Brain pericyte (primary cell): ENCODE measurements around the gene OR8S1.
"Not testable (repeated sequence)": the region's sequence is repeated elsewhere in the genome, so short reads cannot be mapped to it uniquely, and the experiment has no call there.

ENCODE experiments used
- DNase-seq: peaks from one replicate; pipeline ENCODE4 v3.0.0-alpha.2; 2012; ENCODE audit warnings: low read depth, low spot score

The OR8S1 gene

GRCh38 chr12:48525332-48525731 lies at the start of gene OR8S1:
Gene OR8S1, plus strand, starts transcription at chr12:48525632. Its CDS starts 0 bp downstream, at chr12:48525632.
- DNase-seq, result no peak

DNA sequence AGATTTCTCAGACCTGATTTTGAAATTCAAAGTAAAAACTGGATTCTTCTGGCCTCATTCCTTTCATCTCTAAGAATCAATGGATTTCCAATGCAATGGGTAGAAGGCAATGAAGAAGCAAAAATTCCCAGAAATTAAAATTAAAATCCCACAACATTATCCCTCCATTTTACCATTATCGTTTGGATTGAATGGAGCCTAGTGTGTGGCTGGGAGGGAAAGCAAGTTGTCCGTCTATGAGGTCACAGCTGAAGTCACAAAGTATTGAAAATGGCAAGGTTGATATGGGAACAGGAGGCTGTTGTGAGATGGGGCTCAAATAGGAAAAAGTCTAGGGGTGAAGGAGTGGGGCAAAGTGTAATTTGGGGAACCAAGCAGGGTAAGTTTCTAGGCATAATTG lies 43.2 kb upstream of the OR8S1 start, which contains the start of gene C12orf54:
C12orf54 (plus strand) TSS at position 301 of the 400 bp plus-strand sequence. CDS start 799 bp downstream, outside the sequence.
- DNase-seq, result no peak

GRCh38 chr12:48482930-48483329 lies 42.5 kb upstream of the OR8S1 start:
- DNase-seq, result no peak

DNA sequence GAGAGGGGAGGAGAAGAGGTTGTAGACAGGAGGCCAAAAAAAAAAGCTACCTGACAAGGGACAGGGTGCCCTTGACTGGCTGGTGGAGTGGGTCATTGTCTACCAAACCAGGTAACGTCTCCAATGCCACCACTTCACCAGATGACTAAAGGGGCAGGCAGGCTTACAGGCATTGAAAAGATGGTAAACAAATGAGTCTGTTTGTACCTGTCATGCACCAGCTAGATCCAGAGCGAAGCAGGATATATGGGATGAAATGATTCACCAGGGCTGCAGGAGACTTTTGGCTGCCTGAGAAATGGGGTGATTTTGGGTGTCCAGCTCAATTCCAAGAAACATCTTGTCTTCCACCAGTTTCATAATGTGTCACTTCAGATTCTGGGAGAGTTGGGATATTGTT lies 39.2 kb upstream of the OR8S1 start:
- no peak for DNase-seq

- DNase-seq, result no peak
Observed at GRCh38 chr12:48486679-48487078, 38.8 kb upstream of the OR8S1 start.

DNA sequence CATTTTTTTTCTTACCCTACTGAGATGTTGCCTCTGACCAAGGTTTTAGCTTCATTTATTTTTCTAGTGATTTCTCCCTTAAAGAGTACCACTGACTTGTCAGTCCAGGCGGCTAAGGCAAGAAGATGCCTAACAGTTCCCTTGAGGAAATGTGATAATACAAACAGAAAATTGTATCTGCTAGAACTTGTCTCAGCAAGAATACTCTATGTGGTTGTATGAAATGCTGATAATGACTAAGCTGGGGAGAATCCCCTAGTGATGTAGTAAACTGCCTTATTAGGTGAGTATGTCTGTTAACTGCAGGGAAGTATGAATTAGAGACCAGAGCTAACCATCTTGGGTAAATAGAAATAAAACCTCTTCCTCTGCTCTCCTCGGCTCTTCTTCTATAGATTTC lies 36.4 kb upstream of the OR8S1 start:
- no peak for DNase-seq

- DNase-seq, result not testable (repeated sequence)
Observed at GRCh38 chr12:48489456-48489855, 36.0 kb upstream of the OR8S1 start.

DNA sequence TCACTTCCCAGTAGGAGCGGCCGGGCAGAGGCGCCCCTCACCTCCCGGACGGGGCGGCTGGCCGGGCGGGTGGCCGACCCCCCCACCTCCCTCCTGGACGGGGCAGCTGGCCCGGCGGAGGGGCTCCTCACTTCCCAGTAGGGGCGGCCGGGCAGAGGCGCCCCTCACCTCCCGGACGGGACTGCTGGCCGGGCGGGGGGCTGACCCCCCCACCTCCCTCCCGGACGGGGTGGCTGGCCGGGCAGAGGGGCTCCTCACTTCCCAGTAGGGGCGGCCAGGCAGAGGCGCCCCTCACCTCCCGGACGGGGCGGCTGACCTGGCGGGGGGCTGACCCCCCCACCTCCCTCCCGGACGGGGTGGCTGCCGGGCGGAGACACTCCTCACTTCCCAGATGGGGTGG lies 25.2 kb upstream of the OR8S1 start:
- not testable (repeated sequence) for DNase-seq

DNA sequence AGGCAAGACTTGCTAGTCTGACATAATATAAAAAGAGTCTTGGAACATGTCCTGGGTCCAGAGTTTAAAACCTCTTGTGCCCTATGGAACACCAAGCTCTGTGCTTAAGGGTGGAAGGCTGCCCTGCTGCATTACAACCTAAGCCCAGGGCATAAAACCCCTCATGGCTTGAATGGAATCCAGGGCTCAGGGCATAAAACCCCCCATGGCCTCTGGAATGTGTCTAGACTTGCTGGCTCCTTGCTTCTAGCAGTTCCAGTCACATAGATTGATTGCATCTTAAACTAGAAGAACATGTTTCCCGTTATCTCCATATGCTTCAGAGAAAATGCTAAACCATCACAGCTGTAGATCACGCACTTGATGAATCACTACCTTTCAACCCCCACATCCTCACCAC lies 18.6 kb upstream of the OR8S1 start:
- DNase-seq, result not testable (repeated sequence)

GRCh38 chr12:48508987-48509386 lies 16.4 kb upstream of the OR8S1 start:
- DNase-seq, result no peak

DNA sequence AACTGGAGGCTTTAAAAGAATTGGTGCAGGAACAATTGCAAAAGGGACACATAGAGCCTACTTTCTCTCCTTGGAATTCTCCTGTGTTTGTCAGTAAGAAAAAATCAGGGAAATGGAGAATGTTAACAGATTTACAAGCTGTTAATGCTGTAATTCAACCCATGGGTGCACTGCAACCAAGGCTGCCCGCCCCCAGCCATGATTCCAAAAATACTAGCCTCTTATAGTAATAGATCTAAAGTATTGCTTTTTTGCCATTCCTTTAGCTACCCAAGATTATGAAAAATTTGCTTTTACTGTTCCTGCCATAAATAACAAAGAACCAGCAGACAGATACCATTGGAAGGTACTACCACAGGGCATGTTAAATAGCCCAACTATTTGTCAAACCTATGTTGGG lies 15.3 kb upstream of the OR8S1 start:
- DNase-seq, result no peak

DNA sequence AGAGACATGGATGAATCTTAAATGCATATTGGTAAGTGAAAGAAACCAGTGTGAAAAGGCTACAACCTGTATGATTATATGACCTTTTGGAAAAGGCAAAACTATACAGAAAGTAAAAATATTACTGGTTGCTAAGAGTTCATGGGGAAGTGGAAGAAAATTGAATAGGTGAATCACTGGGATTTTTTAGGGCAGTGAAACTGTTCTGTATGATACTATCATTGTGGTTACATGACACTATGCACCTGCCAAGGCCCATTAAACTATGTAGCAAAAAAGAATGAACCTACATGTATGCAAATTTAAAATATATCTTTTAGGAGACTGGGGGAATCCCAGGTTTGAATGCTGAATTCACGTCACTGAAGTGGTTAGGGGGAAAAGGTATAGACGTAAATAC lies 12.6 kb upstream of the OR8S1 start:
- DNase-seq, result no peak

DNA sequence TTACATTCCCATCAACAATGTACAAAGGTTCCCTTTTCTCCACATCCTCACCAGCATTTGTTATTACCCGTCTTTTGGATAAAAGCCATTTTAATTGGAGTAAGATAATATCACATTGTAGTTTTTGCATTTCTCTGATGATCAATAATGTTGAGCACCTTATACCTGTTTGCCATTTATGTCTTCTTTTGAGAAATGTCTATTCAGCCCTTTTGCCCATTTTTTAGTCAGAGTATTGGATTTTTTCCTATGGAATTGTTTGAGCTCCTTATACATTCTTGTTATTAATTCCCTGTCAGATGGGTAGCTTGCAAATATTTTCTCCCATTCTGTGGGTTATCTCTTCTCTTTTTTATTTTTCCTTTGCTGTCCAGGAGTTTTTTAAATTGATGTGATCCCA lies 10.7 kb upstream of the OR8S1 start:
- DNase-seq, result no peak

DNA sequence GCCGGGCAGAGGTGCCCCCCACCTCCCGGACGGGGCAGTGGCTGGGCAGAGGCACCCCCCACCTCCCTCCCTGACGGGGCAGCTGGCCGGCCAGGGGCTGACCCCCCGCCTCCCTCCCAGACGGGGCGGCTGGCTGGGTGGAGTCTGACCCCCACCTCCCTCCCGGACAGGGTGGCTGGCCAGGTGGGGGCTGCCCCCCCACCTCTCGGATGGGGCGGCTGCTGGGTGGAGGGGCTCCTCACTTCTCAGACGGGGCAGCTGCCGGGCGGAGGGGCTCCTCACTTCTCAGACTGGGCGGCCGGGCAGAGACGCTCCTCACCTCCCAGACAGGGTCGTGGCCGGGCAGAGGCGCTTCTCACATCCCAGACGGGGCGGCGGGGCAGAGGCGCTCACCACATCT lies 5.1 kb upstream of the OR8S1 start:
- not testable (repeated sequence) for DNase-seq

DNA sequence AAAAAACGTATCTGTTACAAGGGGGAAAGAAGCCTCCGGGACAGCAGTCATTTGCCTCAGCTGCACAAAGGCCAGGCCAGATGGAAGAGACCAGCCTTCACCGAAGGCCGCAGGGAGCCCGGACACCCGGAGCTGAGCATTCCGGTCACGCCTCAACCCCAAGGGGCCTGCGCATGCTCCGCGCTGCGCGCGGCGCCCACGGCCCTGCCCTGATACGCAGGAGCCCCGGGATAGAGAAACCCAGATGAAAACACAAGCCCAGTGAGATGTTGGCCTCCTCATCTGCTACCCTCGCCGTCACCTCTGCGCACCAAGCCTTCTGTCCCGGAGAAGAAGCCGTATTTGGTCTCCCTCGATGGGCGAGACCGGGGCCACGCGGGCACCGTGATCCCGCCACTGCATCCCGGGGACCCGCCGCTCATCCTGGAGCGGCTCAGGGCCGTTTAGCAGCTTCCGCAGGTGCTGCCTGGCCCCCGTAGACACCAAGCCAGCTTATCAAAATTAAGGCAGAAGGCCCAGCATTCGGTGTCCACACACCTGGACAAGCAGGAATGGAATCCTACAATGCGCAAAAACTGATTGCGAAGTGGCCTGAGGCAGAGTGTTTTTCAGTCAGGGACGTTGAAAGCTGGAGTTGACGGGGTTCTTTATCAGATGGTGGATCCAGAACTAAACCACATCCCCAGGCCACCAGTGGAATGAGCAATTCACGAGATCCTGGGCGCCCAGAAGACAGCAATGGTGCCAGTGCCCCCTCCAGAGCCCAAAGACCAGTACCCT lies 2.6 kb downstream of the OR8S1 start:
- DNase-seq, result no peak

- no peak for DNase-seq
Observed at GRCh38 chr12:48532601-48533000, 7.2 kb downstream of the OR8S1 start.

DNA sequence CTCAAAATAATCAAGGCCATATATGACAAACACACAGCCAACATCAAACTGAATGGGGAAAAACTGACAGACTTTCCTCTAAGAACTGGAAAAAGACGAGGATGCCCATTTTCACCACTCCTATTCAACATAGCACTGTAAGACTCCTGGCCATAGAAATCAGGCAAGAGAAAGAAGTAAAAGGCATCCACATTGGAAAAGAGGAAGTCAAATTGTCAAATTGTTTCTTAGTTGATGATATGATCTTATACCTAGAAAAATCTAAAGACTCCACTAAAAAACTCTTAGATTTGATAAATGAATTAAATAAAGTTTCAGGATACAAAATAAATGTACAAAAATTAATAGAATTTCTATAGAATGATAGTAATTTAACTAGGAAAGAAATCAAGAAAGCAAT lies 11.2 kb downstream of the OR8S1 start:
- DNase-seq, result no peak

DNA sequence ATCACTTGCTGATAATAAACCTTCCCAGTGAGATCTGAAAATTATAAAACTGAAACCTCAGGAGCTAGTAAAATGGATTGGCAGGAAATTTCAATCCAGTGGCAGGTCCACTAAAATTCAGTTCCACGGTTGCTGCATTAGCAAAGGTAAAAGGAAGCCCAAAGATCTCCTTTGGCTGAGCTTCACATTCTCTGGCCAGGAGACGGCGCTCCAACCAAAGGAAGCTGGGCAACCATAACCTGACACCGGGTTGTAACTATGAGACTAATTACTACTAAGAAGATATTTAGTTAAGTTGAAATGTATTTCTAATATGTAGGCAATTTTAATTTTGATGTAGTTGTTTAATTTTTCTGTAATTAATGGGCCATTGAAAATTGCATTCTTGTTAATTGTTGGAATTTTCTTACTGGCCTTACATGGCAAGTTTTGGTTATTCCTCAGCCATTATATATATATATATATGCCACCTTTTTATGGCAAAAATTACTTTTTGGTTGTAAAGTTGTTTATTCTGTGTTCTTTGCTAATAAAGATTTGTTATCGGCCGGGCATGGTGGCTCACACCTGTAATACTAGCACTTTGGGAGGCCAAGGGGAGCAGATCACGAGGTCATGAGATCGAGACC lies 17.0 kb downstream of the OR8S1 start:
- DNase-seq, result no peak

- DNase-seq, result no peak
Observed at GRCh38 chr12:48545833-48546469, 20.5 kb downstream of the OR8S1 start.

- DNase-seq, result not testable (repeated sequence)
Observed at GRCh38 chr12:48547012-48547411, 21.6 kb downstream of the OR8S1 start.

DNA sequence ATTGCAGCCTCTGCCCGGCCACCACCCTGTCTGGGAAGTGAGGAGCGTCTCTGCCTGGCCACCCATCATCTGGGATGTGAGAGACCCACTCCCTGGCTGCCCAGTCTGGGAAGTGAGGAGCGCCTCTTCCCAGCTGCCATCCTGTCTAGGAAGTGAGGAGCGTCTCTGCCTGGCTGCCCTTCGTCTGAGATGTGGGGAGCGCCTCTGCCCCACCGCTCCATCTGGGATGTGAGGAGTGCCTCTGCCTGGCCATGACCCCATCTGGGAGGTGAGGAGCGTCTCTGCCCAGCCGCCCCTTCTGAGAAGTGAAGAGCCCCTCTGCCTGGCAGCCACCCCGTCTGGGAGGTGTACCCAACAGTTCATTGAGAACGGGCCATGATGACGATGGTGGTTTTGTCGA lies 26.2 kb downstream of the OR8S1 start:
- not testable (repeated sequence) for DNase-seq

DNA sequence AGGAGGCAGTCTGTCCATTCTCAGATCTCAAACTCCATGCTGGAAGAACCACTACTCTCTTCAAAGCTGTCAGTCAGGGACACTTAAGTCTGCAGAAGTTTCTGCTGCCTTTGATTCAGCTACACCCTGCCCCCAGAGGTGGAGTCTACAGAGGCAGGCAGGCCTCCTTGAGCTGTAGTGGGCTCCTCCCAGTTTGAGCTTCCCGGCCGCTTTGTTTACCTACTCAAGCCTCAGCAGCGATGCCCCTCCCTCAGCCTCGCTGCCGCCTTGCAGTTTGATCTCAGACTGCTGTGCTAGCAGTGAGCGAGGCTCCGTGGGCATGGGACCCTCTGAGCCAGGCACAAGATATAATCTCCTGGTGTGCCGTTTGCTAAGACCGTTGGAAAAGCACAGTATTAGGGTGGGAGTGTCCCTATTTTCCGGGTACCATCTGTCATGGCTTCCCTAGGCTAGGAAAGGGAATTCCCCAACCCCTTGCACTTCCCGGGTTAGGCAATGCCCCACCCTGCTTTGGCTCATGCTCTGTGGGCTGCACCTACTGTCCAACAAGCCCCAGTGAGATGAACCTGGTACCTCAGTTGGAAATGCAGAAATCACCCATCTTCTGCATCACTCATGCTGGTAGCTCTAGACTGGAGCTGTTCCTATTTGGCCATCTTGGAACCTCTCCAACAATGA lies 28.4 kb downstream of the OR8S1 start:
- DNase-seq, result not testable (repeated sequence)
